Measurements from ENCODE around the gene MEPE.

DNA sequence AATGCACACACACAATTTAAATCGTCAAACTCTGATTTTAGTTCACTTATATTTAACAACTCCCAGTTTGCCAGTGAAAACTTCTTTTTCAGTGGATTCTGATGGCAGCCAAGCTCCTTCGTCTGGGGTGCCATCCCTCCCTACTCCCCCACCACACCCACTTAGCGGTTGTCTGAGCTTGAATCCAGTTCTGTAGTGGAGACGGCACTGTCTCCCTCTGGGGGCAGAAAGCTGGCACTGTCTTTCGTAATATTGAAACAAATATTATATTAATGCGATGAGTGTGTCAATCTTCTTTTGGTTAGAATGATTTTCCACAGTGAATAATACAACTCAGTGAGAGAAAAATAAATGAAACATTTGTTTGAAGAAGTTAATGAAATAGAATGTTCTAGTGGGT lies 5.4 kb downstream of the MEPE start:
- TF ChIP-seq, protein P1, sequence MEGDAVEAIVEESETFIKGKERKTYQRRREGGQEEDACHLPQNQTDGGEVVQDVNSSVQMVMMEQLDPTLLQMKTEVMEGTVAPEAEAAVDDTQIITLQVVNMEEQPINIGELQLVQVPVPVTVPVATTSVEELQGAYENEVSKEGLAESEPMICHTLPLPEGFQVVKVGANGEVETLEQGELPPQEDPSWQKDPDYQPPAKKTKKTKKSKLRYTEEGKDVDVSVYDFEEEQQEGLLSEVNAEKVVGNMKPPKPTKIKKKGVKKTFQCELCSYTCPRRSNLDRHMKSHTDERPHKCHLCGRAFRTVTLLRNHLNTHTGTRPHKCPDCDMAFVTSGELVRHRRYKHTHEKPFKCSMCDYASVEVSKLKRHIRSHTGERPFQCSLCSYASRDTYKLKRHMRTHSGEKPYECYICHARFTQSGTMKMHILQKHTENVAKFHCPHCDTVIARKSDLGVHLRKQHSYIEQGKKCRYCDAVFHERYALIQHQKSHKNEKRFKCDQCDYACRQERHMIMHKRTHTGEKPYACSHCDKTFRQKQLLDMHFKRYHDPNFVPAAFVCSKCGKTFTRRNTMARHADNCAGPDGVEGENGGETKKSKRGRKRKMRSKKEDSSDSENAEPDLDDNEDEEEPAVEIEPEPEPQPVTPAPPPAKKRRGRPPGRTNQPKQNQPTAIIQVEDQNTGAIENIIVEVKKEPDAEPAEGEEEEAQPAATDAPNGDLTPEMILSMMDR (IDR thresholded peaks at IDR 0.05; ENCODE audit: insufficient read depth, low read length, poor library complexity, severe bottlenecking): no peak
- TF ChIP-seq EZH2phosphoT487 (conservative IDR thresholded peaks at IDR 0.05; ENCODE audit: low read length): no peak
